Inflammatory macrophage treated with lipopolysaccharide for 4 hours (primary cell): ENCODE data around the gene TRMT2A.
A peak's percentile ranks its signal among the peaks of the same experiment; 100 is the strongest.
"Not testable (repeated sequence)": the region's sequence is repeated elsewhere in the genome, so short reads cannot be mapped to it uniquely, and the experiment has no call there.

Experiments
- DNase-seq: peaks from one replicate; pipeline ENCODE4 v3.0.0-alpha.2; 2020

TRMT2A gene, protein sequence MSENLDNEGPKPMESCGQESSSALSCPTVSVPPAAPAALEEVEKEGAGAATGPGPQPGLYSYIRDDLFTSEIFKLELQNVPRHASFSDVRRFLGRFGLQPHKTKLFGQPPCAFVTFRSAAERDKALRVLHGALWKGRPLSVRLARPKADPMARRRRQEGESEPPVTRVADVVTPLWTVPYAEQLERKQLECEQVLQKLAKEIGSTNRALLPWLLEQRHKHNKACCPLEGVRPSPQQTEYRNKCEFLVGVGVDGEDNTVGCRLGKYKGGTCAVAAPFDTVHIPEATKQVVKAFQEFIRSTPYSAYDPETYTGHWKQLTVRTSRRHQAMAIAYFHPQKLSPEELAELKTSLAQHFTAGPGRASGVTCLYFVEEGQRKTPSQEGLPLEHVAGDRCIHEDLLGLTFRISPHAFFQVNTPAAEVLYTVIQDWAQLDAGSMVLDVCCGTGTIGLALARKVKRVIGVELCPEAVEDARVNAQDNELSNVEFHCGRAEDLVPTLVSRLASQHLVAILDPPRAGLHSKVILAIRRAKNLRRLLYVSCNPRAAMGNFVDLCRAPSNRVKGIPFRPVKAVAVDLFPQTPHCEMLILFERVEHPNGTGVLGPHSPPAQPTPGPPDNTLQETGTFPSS

DNA sequence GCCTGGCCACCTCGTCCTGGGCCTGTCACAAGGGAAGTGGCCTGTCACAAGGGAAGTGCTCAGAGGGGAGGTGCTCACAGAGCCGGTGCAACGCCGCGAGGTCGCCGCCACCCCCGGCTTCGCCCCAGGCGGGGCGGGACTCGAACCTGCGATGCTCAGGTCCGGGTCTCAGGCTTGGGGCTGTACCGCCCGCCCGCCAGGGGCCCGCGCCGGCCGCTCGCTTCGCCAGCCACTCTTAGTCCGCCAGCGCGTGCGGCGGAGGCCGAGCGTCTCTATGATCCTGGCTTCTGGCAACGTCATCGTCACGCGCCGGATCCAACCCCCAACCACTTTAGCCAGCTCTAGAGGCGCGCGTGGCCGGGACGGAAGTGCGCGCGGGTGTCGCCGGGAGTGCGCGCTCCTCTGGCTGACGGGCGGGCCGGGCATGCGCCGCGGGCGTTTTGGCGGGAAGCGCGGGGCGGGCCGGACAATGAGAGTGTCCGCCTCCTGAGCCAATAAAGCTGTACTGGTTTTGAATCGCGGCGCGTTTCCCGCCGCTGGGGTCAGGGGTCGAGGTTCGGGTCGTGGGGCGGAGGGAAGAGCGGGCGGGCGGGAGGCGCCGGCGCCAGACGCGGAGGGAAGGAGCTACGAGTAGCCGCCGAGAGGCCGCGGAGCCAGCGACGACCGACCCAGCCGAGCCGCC is at the start of gene TRMT2A:
Gene TRMT2A (minus strand): TSS at position 276 of the 682 bp plus-strand sequence. CDS start 320 bp downstream, outside the sequence.
- DNase-seq, result peak; percentile 98

DNA sequence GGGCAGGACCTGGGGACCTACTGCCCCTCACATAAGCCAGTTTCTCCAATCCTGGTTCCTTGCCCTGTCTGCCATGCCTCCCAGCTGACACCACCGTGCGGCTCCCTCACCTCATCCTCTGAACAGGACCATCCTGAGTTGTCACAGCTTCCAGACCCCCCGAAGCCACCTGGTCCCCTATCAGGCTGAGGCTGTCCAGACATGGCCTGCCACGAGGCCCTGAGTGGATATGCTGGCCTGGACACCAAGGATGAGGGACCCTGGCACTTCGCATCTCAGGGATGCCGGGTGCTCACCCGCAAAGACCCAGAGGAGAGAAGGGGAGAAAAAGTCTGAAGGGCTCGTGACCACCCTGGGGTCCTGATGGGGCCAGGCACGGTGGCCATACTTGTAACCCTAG is 49.7 kb upstream of the TRMT2A start:
- no peak for DNase-seq

DNA sequence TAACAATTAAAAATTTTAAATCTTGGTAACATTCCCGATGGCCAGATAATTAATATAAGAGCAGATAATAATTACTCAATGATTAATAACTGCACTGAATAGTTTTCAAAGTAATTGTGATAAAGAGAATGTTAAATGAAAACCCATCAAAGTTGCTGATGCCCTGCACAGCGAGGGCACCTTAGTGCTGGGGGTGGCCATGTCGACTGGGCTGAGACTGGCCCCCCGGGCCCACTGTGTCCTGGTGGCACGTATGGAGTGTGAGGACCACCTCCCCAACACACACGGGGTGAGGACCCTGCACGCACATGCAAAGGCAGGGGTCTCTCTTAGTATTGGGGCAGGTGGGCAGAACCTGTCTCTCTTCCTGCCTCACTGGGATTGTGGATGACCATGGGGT is 48.9 kb upstream of the TRMT2A start:
- no peak for DNase-seq

DNA sequence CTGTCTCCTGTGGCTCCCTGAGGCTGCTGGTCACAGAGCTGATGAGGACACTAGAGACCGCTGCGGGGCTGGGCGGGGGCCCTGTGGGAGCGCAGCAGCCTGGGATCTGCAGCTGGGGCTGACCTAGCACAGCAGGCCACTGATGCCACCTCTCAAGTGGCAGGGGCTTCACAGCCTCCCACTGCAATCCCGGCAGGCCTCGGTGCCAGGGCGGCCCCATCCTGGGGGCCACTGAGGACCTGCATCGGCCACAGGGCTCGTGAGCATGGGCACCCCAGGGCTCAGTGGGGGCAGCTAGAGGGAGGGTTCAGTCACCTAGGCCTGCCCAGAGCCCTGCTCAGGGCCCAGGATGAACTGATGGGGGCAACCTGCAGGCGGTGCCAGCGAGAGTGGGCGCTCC is 48.4 kb upstream of the TRMT2A start:
- no peak for DNase-seq

DNA sequence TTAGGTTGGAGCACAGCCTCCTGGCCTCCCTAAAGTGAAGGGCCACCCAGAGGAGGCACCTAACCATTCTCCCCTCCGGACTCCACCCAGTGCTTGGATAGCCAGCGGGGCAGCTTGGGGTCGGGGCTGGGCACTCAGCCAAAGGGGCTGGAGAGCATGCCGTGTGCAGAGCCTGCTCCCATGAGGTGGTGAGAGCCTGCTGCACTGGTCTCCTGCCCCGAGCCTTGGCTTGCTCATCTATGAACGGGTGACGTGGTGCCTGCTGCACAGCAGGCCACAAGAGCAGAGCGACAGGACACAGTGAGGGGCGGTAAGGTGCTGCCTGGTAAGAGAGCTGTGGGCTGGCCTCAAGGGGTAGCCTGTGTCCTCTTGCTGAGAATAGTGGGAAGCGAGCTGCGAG is 47.8 kb upstream of the TRMT2A start:
- no peak for DNase-seq

DNA sequence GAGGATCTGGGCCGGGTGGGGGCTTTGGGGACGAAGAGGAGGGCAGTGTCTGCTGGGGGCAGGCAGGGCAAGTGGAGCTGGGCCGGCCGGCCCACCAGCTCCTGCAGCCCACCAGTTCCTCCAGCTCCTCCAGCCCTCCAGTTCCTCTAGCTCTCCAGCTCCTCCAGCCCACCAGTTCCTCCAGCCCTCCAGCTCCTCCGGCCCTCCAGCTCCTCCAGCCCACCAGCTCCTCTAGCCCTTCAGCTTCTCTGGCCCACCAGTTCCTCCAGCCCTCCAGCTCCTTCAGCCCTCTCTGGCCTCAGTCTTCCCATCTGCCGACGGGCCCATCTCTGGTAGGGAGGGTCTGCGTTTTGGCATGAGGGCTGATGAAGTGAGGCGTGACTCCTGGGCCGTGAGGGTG is 43.0 kb upstream of the TRMT2A start:
- DNase-seq, result no peak

DNA sequence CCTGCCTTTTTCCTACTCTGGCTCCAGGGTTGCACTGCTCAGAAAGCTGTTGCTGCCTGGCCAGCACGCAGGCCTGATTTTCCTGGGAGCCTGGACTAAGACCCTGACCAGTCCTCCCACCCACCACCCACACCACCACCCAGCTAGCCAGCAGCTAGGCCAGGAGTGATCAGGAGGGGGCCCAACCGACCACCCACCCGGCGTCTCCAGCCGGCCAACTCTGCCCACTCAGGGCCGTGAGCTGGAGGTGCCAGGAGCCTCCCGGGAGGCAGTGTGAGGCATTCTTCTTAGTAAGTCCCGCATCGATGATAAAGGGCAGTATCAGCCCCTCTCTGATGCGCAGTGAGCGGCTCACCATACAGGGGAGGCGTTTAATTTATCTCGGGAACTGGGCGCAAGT is 42.5 kb upstream of the TRMT2A start:
- DNase-seq, result not testable (repeated sequence)

DNA sequence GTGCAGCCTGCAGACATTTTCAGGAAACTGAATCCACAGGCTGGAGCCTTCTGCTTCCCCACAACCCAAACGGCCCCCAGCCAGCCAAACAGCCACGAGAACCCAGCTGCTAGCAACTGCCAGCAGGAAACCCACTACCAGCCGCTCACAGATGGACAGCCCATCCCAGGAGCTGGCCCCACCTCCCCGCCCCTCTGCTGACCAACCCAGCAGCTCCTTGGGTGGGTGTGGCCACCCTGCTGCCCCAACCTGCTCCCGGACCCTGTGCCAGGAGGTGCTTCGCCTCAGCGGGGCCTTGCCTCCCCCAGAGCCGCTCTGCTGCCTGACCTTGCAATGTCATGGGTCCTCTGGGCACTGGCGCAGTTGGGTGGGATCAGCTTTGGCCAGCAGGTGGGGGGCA is 42.0 kb upstream of the TRMT2A start:
- no peak for DNase-seq

DNA sequence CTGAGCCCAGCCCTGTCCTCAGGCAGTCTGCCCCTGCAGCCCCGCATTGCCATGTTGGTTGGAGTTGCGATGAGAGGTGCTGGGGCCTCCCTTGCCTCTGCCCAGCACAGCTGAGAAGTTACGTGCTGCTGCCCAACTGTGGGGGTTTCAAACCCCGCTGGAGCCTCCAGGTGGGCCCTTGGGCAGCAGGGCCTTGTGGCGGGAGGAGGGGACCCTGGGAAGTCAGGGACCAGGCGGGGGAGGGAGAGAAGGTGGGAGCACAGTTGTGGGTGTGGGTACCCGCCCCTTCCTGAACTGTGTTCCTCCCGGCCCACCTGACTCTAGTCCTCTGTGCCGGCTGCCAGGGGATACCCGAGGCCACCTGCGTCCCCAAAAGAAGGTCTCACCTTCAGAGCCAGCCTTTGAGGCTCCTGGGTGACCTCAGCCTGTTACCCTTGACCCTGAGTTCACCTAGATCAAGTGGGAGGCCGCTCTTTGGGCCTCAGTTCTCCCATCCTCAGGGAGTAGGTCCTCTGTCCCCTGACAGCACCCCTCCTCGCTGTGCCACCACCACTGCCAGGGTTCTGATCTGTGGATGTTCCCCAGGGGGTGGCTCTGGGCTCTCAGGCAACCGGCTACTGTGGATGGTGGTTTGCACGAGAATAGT is 41.5 kb upstream of the TRMT2A start:
- DNase-seq, result no peak

DNA sequence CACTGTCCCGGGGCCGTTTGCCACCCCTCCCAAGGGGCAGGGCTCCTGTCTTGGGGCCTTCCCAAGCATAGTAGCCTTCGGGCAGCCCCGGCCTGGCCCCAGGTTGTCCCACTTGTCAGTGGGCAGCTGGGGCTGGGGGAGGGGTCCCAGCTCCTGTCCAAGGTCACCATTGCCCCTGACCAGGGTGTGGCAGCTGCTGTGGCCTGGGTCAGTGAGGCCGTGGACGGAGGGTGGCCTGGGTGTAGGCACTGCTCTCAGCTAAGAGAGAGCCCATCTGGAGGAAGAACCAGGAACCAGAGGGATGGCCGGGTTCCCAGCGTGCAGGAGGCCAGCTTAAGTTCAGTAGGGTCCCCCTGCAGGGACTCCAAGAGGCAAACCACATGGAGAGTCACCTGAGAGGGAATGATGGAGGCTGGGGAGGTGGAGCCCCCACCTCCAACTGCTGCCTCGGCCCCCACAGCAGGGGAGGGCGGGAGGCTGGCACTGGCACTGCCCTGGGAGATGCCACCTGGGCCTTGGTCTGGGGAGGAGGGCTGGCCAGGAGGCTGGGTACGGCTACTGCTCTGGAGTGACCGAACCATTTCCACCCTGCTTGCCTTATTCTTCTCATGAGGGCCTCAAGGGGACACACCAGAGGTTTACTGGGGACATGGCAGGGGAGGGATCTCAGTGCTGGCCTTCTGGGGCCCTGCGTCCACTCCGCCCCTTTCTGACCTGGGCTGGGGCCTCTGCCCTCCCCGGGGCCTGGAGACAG is 40.6 kb upstream of the TRMT2A start:
- no peak for DNase-seq

DNA sequence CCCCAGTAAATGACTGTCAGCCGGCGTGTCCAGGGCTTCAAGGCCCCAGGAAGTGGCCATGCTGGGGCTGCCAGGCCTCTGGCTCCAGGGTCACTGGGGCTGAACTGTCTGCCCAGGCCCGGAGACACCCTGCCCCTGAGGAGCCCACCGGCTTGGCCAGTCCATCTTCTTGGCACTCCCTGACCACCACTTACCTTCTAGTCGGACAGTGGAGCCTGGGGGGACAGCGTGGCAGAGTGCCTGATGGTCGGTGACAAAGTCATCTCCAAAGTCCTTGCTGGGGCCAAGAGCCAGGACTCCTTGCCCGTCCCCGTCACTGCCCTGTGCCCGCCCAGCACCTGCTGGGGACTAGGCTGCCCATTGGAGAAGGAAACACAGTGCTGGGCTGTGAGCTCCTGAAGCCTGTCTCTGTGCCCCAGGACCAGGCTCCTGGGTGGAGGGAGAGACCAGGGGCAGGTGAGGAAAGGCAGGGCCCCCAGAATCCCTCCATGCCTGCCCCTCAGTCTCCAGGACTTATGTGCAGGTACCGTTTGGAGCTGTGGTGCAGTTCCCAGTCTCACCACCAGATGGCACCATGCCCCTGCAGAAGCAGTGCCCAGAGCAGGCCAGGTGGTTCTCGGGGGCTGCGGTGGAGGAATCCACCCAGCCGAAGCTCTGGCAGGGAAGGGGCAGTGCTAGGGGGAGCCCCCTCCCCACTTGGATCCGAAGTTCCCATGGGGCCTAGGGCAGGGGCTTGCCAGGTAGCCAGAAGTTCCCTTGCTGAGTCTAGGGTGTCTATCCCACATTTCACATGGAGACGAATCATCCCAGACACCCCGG is 39.8 kb upstream of the TRMT2A start:
- peak; percentile 62 for DNase-seq

DNA sequence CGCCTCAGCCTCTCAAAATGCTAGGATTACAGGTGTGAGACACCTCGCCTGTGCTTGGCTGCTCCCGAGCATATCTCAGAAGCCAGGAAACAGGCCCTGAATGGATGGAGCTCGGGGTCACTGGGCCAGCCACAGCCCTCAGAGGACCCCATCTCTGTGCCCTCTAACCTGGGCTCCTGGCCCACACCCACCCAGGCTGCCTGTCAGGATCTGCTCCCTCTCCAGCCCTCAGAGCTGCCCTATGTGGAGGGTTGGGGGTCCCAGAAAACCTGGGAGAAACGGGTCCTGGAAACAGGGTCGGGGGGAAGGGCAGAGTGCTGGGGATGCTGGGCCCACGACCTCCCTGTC is 39.0 kb upstream of the TRMT2A start:
- DNase-seq, result no peak

DNA sequence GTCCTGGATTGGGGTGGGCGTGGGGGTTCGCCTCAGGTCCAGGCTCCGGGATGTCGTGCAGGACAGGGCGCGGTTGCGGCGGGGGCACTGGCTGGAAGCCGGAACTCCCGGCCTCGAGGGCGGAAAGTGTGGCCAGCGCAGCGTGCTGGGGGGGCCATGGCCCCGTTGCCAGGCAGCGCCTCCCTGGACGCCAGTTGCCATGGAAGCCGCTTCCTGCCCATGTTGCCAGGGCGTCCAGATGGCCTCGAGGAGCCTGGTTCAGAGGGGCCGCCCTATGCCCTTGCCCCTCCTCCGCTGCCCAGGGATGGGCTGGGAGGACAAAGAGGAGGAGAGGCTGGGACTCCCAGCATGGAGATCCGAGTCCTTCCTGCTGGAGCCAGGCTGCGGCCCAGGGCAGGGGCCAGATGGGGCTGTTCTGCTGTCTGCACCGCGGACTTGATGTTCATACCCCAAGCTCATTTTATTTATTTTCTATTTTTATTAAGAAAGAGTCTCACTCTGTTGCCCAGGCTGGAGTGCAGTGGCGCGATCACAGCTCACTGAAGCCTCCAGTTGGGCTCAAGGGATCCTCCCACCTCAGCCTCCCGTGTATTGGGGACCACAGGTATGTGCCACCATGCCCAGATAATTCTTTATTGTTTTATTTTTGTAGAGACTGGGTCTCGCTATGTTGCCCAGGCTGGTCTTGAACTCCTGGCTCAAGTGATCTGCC is 38.5 kb upstream of the TRMT2A start:
- peak; percentile 30 for DNase-seq

DNA sequence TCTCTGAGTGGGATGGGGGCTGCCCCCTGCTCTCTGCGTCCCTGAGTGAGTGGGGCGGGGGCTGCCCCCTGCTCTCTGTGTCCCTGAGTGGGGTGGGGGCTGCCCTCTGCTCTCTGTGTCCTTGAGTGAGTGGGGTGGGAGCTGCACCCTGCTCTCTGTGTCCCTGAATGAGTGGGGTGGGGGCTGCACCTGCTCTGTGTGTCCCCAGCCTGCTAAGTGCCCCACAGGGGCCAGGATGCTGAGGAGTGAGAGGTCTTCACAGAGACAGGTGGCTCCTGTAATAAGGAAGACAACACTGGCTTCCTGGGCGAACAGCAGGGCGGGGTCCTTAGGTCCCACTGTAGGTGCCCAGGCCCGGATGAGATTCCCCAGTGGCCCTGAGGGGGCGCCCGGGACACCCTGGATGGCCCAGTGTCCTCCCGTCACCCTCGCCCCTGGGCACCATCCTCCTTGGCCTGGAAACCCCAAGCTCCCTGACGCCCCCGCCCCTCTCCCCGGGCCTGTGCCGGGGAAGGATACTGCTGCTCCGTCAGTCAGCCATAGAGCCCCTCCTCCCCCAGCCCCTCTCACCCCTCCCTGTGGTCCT is 37.7 kb upstream of the TRMT2A start:
- no peak for DNase-seq

DNA sequence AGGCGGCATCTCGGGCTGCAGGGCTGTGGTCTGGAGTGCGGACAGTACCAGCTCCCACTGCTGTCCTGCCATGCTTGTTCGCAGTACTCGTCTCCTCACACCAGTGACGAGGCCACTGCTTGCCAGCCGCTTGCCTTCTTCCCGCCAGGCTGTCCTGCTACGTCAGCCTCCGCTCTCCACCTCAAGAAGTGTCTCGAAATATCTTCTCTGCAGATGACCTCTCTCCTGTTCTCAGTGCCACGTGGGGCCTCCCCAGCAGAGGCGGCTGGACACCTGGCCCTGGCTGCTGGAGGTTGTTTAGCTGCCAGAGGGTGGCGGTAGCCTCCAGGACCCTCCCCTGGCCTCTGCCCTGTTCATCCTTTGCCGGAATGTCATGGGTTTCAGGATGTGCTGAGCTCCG is 36.9 kb upstream of the TRMT2A start:
- DNase-seq, result no peak

DNA sequence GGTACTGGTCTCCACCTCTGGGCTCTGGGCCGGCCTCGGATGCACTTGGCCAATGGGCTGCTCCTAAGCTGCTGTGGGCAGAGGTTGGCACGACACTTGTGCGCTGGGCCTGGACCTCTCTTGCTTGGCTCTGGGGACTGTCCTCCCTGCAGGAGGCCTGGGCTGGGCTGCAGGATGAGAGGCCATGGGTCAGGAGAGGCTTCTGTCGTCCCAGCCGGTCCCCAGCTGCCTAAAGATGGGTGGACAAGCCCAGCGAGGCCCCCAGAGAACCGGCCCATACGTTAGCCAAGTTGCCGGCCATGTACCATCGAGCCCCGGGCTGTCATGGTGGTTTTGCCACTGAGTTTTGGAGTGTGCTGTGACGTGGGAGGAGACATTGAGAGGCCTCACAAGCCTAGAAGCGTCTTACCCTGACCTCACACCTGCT is 35.5 kb upstream of the TRMT2A start:
- DNase-seq, result no peak

DNA sequence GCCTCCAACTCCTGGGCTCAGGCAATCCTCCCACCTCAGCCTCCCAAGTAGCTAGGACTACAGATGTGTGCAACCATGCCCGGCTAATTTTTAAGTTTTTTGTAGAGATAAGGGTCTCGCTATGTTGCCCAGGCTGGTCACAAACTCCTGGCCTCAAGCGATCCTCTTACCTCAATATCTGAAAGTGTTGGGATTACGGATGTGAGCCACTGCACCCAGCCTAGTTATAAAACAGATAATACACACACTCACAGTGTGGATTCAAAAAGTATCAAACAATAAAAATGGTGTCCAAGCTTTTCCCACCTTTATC is 34.2 kb upstream of the TRMT2A start:
- no peak for DNase-seq

DNA sequence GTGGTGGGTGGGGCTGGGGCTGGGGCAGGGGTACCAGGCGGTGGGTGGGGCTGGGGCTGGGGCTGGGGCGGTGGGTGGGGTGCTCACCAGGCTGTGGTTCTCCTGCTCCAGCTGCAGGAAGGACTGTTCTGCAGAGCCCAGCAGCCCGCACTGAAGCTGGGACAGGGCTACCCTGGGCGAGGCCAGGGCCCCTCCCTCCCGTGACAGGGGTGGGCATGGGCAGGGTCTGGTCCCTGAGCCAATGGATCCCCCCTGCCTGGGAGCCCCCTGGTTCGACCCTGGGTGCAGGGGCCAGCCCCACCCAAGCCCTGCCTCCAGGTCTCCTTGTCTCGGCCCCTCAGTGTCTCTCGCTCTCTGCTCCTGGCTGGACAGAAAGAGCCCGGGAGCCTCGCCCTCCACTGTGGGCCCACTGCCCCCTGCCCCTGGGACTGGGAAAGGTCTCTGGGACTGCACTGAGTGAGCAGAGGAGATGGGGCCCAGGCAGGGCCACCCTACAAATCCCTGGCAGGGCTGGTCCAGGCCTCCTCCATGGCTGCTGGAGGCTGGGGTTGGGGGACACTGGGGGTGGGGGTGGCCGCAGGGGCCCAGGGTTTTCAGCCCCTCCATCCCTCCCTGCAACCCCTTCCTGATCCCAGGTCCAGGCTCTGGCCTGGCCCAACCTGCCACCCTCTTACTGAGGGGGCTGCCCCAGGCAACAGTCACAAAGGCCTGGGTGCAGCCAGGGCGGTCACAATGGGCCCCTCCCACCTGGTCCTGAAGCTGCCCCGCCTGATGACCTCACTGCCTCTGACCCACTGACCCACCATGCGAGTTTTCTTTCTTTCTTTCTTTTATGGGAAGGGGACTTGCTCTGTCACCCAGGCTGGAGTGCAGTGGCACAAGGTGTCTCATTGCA is 33.6 kb upstream of the TRMT2A start, which contains the start of gene CCDC188:
Gene CCDC188 (minus strand): TSS at position 675 of the 895 bp plus-strand sequence. CDS start 69 bp downstream, at position 606.
- no peak for DNase-seq
